DND-41 (cell line): Measurements from ENCODE around the gene CDYL.

Experiments
- CTCF ChIP-seq: IDR thresholded peaks from 2 replicates; pipeline ENCODE4 v1.5.1; 2012; ENCODE audit warnings: borderline replicate concordance, low read length, moderate library complexity, mild to moderate bottlenecking; ENCODE audit not compliant: poor library complexity, severe bottlenecking; ENCODE audit errors: extremely low read depth
- EZH2 ChIP-seq: IDR thresholded peaks from 3 replicates; pipeline ENCODE4 v1.6.1; 2012; ENCODE audit warnings: borderline replicate concordance, low read depth, mild to moderate bottlenecking, moderate library complexity, low read length, inconsistent platforms; ENCODE audit not compliant: severe bottlenecking

- TF ChIP-seq CTCF = no peak
- TF ChIP-seq EZH2 = no peak
Observed at GRCh38 chr6:4778086-4778485, 1.9 kb downstream of the CDYL start.
